GM12891 (cell line): ENCODE data around the gene TMCO5A.

Source experiments
- PAX5 ChIP-seq: IDR thresholded peaks from 2 replicates; pipeline ENCODE4 v1.6.1; 2011; ENCODE audit warnings: low read length, moderate library complexity, mild to moderate bottlenecking; ENCODE audit not compliant: insufficient read depth, severe bottlenecking
- POLR2A ChIP-seq: IDR thresholded peaks from 2 replicates; pipeline ENCODE4 v1.6.1; 2011; ENCODE audit warnings: low read depth, low read length, control low read depth
- POLR2AphosphoS5 ChIP-seq: IDR thresholded peaks from 2 replicates; pipeline ENCODE4 v1.6.1; 2011; ENCODE audit warnings: low read depth, low read length, control low read depth
- POU2F2 ChIP-seq: IDR thresholded peaks from 2 replicates; pipeline ENCODE4 v1.6.1; 2011; ENCODE audit warnings: low read depth, mild to moderate bottlenecking, control low read depth, low read length, moderate library complexity
- SPI1 ChIP-seq: IDR thresholded peaks from 2 replicates; pipeline ENCODE4 v1.6.1; 2011; ENCODE audit warnings: low read depth, low read length, control low read depth
- TAF1 ChIP-seq: IDR thresholded peaks from 2 replicates; pipeline ENCODE4 v1.6.1; 2011; ENCODE audit warnings: low read depth, low read length, control low read depth

- TF ChIP-seq POLR2AphosphoS5 (no peak), POLR2A (no peak), TAF1 (no peak), SPI1 (no peak), POU2F2 (no peak), PAX5 (no peak)
Observed at GRCh38 chr15:37981775-37982174, 47.3 kb downstream of the TMCO5A start.
